Neural cell (in vitro differentiated cells): ENCODE measurements around the gene SMLR1. TPM values are rescaled to one million over a fixed set of nuclear protein-coding genes. Genes with fewer than 3 reads are reported as not detected.

Source experiments
- H2AFZ ChIP-seq: fragments of 200-600, 300-800 bp; sonication (generic), shearing (Covaris generic); 2 replicates; pipeline ENCODE4 v1.6.0; 2014; ENCODE audit warnings: low read depth, mild to moderate bottlenecking, antibody characterized with exemption, low read length, moderate library complexity
- H3F3A ChIP-seq: fragments of 200-600 bp; shearing (Covaris generic); 2 replicates; pipeline ENCODE4 v1.6.1; 2016; ENCODE audit warnings: mild to moderate bottlenecking, moderate library complexity, mixed read lengths, antibody characterized with exemption, low read length; ENCODE audit not compliant: insufficient read depth, poor library complexity, severe bottlenecking
- H3K27ac ChIP-seq: fragments of 200-600, 300-800 bp; sonication (generic), shearing (Covaris generic); 2 replicates; pipeline ENCODE4 v1.5.1; 2014; ENCODE audit warnings: mild to moderate bottlenecking, low read length, moderate library complexity
- H3K27me3 ChIP-seq: fragments of 300-800, 200-600 bp; sonication (generic), shearing (Covaris generic); 2 replicates; pipeline ENCODE4 v1.6.0; 2014; ENCODE audit warnings: mild to moderate bottlenecking, low read depth, low read length, moderate library complexity; ENCODE audit not compliant: insufficient read depth
- H3K36me3 ChIP-seq: fragments of 300-800, 200-600 bp; sonication (generic), shearing (Covaris generic); 2 replicates; pipeline ENCODE4 v1.5.1; 2014; ENCODE audit warnings: mild to moderate bottlenecking, antibody characterized with exemption, low read length, moderate library complexity; ENCODE audit not compliant: insufficient read depth
- H3K4me2 ChIP-seq: fragments of 300-800, 200-600 bp; sonication (generic), shearing (Covaris generic); 2 replicates; pipeline ENCODE4 v1.6.0; 2014; ENCODE audit warnings: mild to moderate bottlenecking, low read length
- H3K4me3 ChIP-seq: fragments of 300-800, 200-600 bp; sonication (generic), shearing (Covaris generic); 2 replicates; pipeline ENCODE4 v1.5.1; 2014; ENCODE audit warnings: mild to moderate bottlenecking, low read length, moderate library complexity
- H3K79me2 ChIP-seq: fragments of 200-600 bp; shearing (Covaris generic); replicated peaks from 2 replicates; pipeline ENCODE4 v1.6.0; 2014; ENCODE audit warnings: mild to moderate bottlenecking, low read length, moderate library complexity; ENCODE audit not compliant: insufficient read depth
- H3K9ac ChIP-seq: fragments of 300-800, 200-600 bp; sonication (generic), shearing (Covaris generic); 2 replicates; pipeline ENCODE4 v1.6.1; 2016; ENCODE audit warnings: mild to moderate bottlenecking, low read length, mixed read lengths
- H3K9me2 ChIP-seq: fragments of 200-600 bp; shearing (Covaris generic); 2 replicates; pipeline ENCODE4 v1.6.1; 2016; ENCODE audit warnings: mild to moderate bottlenecking, low read length, mixed read lengths; ENCODE audit not compliant: insufficient read depth
- H3K9me3 ChIP-seq: fragments of 200-600, 300-800 bp; sonication (generic), shearing (Covaris generic); 2 replicates; pipeline ENCODE4 v1.6.1; 2016; ENCODE audit warnings: mild to moderate bottlenecking, mixed run types, low read length, moderate library complexity, mixed read lengths
- H4K20me1 ChIP-seq: fragments of 200-600 bp; shearing (Covaris generic); 2 replicates; pipeline ENCODE4 v1.6.1; 2016; ENCODE audit warnings: mild to moderate bottlenecking, mixed run types; ENCODE audit not compliant: insufficient read depth
- EP300 ChIP-seq: fragments of 450-650 bp; conservative IDR thresholded peaks from 2 replicates; pipeline ENCODE4 v1.6.1; 2014; ENCODE audit warnings: antibody characterized with exemption, mild to moderate bottlenecking, moderate library complexity; ENCODE audit not compliant: poor library complexity, severe bottlenecking
- EZH2 ChIP-seq: fragments of 200-600, 300-800 bp; shearing (Covaris generic), sonication (generic); IDR thresholded peaks from 2 replicates; pipeline ENCODE4 v1.6.1; 2014; ENCODE audit warnings: antibody characterized with exemption, low read length, borderline replicate concordance, mild to moderate bottlenecking; ENCODE audit not compliant: insufficient read depth, poor library complexity, severe bottlenecking
- MXI1 ChIP-seq: fragments of 450-650 bp; conservative IDR thresholded peaks from 2 replicates; pipeline ENCODE4 v1.6.1; 2014; ENCODE audit warnings: antibody characterized with exemption, mild to moderate bottlenecking; ENCODE audit not compliant: poor library complexity, severe bottlenecking
- POLR2AphosphoS5 ChIP-seq: IDR thresholded peaks from 2 replicates; pipeline ENCODE4 v1.6.1; 2012
- RAD21 ChIP-seq: fragments of 450-650 bp; conservative IDR thresholded peaks from 2 replicates; pipeline ENCODE4 v1.6.1; 2014; ENCODE audit warnings: antibody characterized with exemption, mild to moderate bottlenecking, moderate library complexity
- REST ChIP-seq: IDR thresholded peaks from 2 replicates; pipeline ENCODE4 v1.6.1; 2012; ENCODE audit warnings: borderline replicate concordance
- SMC3 ChIP-seq: fragments of 450-650 bp; conservative IDR thresholded peaks from 2 replicates; pipeline ENCODE4 v1.6.1; 2014; ENCODE audit warnings: antibody characterized with exemption, mild to moderate bottlenecking, moderate library complexity; ENCODE audit not compliant: poor library complexity
- TAF1 ChIP-seq: IDR thresholded peaks from 2 replicates; pipeline ENCODE4 v1.6.1; 2012; ENCODE audit warnings: low read depth
- polyA plus RNA-seq: library from polyadenylated mRNA; depleted of rRNA; stranded (reverse); fragments of >200 nt; gene quantifications from 2 replicates; pipeline ENCODE4 v1.2.3, GENCODE V29; 2014
- TF ChIP-seq, protein P1 (sequence below): fragments of 450-650 bp; IDR thresholded peaks from 2 replicates; pipeline ENCODE4 v1.5.1; 2014; ENCODE audit warnings: antibody characterized with exemption, mild to moderate bottlenecking, moderate library complexity; ENCODE audit not compliant: poor library complexity, severe bottlenecking

The SMLR1 gene
- polyA plus RNA-seq, 1 donor from 2014 or later = not detected

- Histone ChIP-seq H4K20me1 (no peaks in the 10 kb centered on the region), H3K27ac (no peak overlapping the region), H3K79me2 (no peaks in the 10 kb centered on the region), H3K36me3 (no peaks in the 10 kb centered on the region), H2AFZ (no peak overlapping the region), H3K4me3 (no peak overlapping the region), H3K27me3 (no peaks in the 10 kb centered on the region), H3K9ac (no peak overlapping the region), H3K9me3 (no peaks in the 10 kb centered on the region), H3F3A (no peaks in the 10 kb centered on the region), H3K4me2 (no peak overlapping the region), H3K9me2 (no peaks in the 10 kb centered on the region)
- TF ChIP-seq EZH2 (no peak), POLR2AphosphoS5 (no peak), REST (no peak), RAD21 (no peak), MXI1 (no peak), TAF1 (no peak)
- TF ChIP-seq, protein P1, sequence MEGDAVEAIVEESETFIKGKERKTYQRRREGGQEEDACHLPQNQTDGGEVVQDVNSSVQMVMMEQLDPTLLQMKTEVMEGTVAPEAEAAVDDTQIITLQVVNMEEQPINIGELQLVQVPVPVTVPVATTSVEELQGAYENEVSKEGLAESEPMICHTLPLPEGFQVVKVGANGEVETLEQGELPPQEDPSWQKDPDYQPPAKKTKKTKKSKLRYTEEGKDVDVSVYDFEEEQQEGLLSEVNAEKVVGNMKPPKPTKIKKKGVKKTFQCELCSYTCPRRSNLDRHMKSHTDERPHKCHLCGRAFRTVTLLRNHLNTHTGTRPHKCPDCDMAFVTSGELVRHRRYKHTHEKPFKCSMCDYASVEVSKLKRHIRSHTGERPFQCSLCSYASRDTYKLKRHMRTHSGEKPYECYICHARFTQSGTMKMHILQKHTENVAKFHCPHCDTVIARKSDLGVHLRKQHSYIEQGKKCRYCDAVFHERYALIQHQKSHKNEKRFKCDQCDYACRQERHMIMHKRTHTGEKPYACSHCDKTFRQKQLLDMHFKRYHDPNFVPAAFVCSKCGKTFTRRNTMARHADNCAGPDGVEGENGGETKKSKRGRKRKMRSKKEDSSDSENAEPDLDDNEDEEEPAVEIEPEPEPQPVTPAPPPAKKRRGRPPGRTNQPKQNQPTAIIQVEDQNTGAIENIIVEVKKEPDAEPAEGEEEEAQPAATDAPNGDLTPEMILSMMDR = no peak
Measured at GRCh38 chr6:130779658-130780033, 47.6 kb upstream of the SMLR1 start.

DNA sequence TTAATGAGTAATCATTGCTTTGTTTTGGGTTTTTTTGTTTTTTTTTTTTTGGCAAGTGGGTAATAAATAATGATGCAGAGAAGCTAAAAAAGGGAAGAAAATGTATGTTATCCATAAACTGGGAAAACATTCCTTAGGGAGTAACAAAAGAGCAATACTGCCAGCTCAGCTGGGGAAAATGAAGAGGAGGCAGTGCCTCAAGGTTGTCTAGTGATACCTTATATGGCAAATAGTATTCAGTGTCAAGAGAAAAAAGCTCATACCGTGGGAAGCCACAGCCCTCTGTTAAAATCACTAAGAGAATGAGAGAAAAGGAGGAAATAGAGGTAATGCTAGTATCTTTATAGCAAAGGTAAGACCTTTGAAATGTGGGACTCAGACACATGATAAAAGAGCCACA is 47.1 kb upstream of the SMLR1 start:
- H3F3A ChIP-seq = no peaks in the 10 kb centered on the region
- H3K4me3 ChIP-seq = no peak overlapping the region
- H3K9ac ChIP-seq = no peak overlapping the region
- H3K4me2 ChIP-seq = no peak overlapping the region
- no peaks in the 10 kb centered on the region for H3K9me2 ChIP-seq
- no peak for TF ChIP-seq EP300
- H3K79me2 ChIP-seq = no peaks in the 10 kb centered on the region
- H2AFZ ChIP-seq = no peak overlapping the region
- H3K27me3 ChIP-seq = no peaks in the 10 kb centered on the region
- H3K36me3 ChIP-seq = no peaks in the 10 kb centered on the region
- no peak overlapping the region for H3K27ac ChIP-seq
- H3K9me3 ChIP-seq = no peaks in the 10 kb centered on the region
- H4K20me1 ChIP-seq = no peaks in the 10 kb centered on the region

DNA sequence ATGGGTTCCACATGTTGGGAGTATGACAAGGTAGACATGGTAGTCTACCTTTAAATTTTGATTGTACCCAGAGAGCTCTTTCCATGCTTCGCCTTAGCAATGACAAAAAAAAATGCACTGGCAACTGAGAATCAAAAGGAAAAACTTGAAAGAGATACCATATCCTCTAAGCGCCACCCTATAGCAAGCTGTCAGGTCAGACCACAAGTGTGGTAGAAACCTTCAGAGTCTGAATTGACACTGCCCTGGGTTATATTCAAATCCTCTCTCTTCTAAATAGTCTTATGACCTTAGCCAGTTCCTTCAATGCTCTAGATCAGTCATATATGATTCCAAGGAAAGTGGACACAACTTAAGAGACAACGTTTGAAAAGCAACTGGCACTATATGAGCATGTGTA is 45.6 kb upstream of the SMLR1 start:
- Histone ChIP-seq H3K4me2 (no peak overlapping the region), H3F3A (no peaks in the 10 kb centered on the region), H3K36me3 (no peaks in the 10 kb centered on the region), H3K9ac (no peak overlapping the region), H3K27ac (no peak overlapping the region), H3K9me3 (no peaks in the 10 kb centered on the region), H3K27me3 (no peaks in the 10 kb centered on the region), H3K9me2 (no peaks in the 10 kb centered on the region), H3K79me2 (no peaks in the 10 kb centered on the region), H2AFZ (no peak overlapping the region), H3K4me3 (no peak overlapping the region), H4K20me1 (no peaks in the 10 kb centered on the region)
- TF ChIP-seq REST (no peak), RAD21 (no peak), POLR2AphosphoS5 (no peak), EP300 (no peak), EZH2 (no peak), SMC3 (no peak), TAF1 (no peak), MXI1 (no peak)
- TF ChIP-seq, protein P1 = no peak
